Hepatocyte (in vitro differentiated cells): Measurements from ENCODE around the gene TMCC3. TPM values are rescaled to one million over a fixed set of nuclear protein-coding genes. Genes with fewer than 3 reads are reported as not detected.
A peak's percentile ranks its signal among the peaks of the same experiment; 100 is the strongest.
"Not testable (repeated sequence)": the region's sequence is repeated elsewhere in the genome, so short reads cannot be mapped to it uniquely, and the experiment has no call there.

Experiments
- DNase-seq: peaks from one replicate; pipeline ENCODE4 v3.0.0-alpha.2; 2016; ENCODE audit warnings: low spot score
- H2AFZ ChIP-seq: fragments of 200-600 bp; sonication (generic); 2 replicates; pipeline ENCODE4 v1.6.0; 2016; ENCODE audit warnings: antibody characterized with exemption, mild to moderate bottlenecking
- H3K27ac ChIP-seq: fragments of 200-600 bp; sonication (generic); 2 replicates; pipeline ENCODE4 v1.5.1; 2016; ENCODE audit warnings: mild to moderate bottlenecking
- H3K27me3 ChIP-seq: fragments of 200-600 bp; sonication (generic); 2 replicates; pipeline ENCODE4 v1.6.1; 2016
- H3K36me3 ChIP-seq: fragments of 200-600 bp; sonication (generic); replicated peaks from 2 replicates; pipeline ENCODE4 v1.5.1; 2016; ENCODE audit warnings: low read depth; ENCODE audit not compliant: insufficient read depth
- H3K4me1 ChIP-seq: fragments of 200-600 bp; sonication (generic); 2 replicates; pipeline ENCODE4 v1.5.1; 2016; ENCODE audit warnings: mild to moderate bottlenecking, moderate library complexity; ENCODE audit not compliant: insufficient read depth
- H3K4me2 ChIP-seq: fragments of 200-600 bp; sonication (generic); 2 replicates; pipeline ENCODE4 v1.6.0; 2016
- H3K4me3 ChIP-seq: fragments of 200-600 bp; sonication (generic); 2 replicates; pipeline ENCODE4 v1.5.1; 2016; ENCODE audit warnings: mild to moderate bottlenecking
- H3K79me2 ChIP-seq: fragments of 200-600 bp; sonication (generic); 2 replicates; pipeline ENCODE4 v1.6.0; 2017; ENCODE audit warnings: mild to moderate bottlenecking
- H3K9me2 ChIP-seq: fragments of 200-600 bp; sonication (generic); replicated peaks from 2 replicates; pipeline ENCODE4 v1.6.0; 2017; ENCODE audit warnings: mild to moderate bottlenecking; ENCODE audit not compliant: insufficient read depth
- H3K9me3 ChIP-seq: fragments of 200-600 bp; sonication (generic); 2 replicates; pipeline ENCODE4 v1.5.1; 2016; ENCODE audit warnings: low read depth, mild to moderate bottlenecking
- H4K20me1 ChIP-seq: fragments of 200-600 bp; sonication (generic); 2 replicates; pipeline ENCODE4 v1.6.0; 2016; ENCODE audit warnings: mild to moderate bottlenecking; ENCODE audit not compliant: insufficient read depth, poor library complexity, severe bottlenecking
- CTCF ChIP-seq: fragments of 200-600 bp; sonication (generic); IDR thresholded peaks from 2 replicates; pipeline ENCODE4 v1.5.1; 2016; ENCODE audit warnings: antibody characterized with exemption, mild to moderate bottlenecking; ENCODE audit not compliant: poor library complexity
- EZH2 ChIP-seq: fragments of 200-600 bp; sonication (generic); IDR thresholded peaks from 2 replicates; pipeline ENCODE4 v1.6.1; 2016; ENCODE audit warnings: antibody characterized with exemption, mild to moderate bottlenecking, borderline replicate concordance
- EZH2phosphoT487 ChIP-seq: fragments of 200-600 bp; sonication (generic); IDR thresholded peaks from one replicate; pipeline ENCODE4 v1.6.1; 2018; ENCODE audit warnings: antibody characterized with exemption, mild to moderate bottlenecking, low read depth, moderate library complexity; ENCODE audit not compliant: unreplicated experiment, severe bottlenecking
- WGBS: methylation state at CpG from one replicate; pipeline ENCODE4 v1.1.6; 2016; ENCODE audit warnings: low lambda C conversion rate; ENCODE audit errors: missing lambda C conversion rate; 5-methylcytosine and 5-hydroxymethylcytosine counted together
- polyA plus RNA-seq: library from polyadenylated mRNA; unstranded; fragments of >200 nt; fragmentation: Nextera tagmentation; extraction: Ambion mirVana; gene quantifications from 2 replicates; pipeline ENCODE4 v1.2.1, GENCODE V29; 2016
- total RNA-seq: library from RNA; depleted of rRNA; stranded (reverse); fragments of >200 nt; gene quantifications from 2 replicates; pipeline ENCODE4 v1.2.3, GENCODE V29; 2014

TMCC3 gene
- total and polyA plus RNA-seq, 2 experiments from 2014 or later: 4.0 to 7.8 TPM

DNA sequence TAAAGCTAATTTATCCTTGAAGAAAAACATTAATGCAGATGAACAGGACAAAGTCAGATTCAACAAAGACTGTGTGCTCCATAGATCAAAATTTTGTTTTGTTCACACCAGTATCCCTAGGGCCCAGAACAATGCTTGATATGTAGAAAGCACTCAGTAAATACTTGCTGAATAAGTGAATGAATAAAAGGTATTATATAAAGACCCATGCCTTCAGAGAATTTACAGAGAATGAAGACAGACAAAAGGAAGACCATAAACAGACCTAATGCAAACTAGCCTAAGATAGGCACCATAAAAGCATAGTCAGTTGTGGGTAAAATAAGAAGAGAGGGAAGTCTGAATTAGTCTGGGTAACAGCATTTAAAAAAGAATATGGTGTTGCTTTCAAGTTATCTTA, 47.3 kb upstream of the TMCC3 start:
- H3K27ac ChIP-seq: no peak overlapping the region
- no peak overlapping the region for H3K4me2 ChIP-seq
- TF ChIP-seq EZH2phosphoT487: no peak
- no peak for TF ChIP-seq CTCF
- TF ChIP-seq EZH2: no peak
- H3K27me3 ChIP-seq: no peaks in the 10 kb centered on the region
- no peaks in the 10 kb centered on the region for H3K9me3 ChIP-seq
- H3K4me1 ChIP-seq: no peaks in the 10 kb centered on the region
- no peak overlapping the region for H2AFZ ChIP-seq
- no peak for DNase-seq
- no peaks in the 10 kb centered on the region for H3K9me2 ChIP-seq
- H4K20me1 ChIP-seq: no peaks in the 10 kb centered on the region
- no peak overlapping the region for H3K4me3 ChIP-seq
- H3K79me2 ChIP-seq: no peaks in the 10 kb centered on the region
- no peaks in the 10 kb centered on the region for H3K36me3 ChIP-seq

- Histone ChIP-seq H3K79me2 (no peaks in the 10 kb centered on the region), H3K4me2 (no peak overlapping the region)
- WGBS: 95% methylated on average over 11 of the region's 11 CpGs
Observed at GRCh38 chr12:94694732-94695131, 44.4 kb upstream of the TMCC3 start.

DNA sequence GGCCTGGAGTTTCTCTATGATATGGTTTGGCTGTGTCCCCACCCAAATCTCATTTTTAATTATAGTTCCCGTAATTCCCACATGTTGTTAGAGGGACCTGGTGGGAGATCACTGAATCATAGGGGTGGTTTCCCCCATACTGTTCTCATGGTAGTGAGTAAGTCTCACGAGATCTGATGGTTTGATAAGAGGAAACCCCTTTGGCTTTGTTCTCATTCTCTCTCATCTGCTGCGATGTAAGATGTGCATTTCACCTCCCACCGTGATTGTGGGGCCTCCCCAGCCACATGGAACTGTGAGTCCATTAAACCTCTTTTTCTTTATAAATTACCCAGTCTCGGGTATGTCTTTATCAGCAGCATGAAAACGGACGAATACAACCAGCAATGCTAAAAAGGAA, 42.5 kb upstream of the TMCC3 start:
- not testable (repeated sequence) for H3K79me2 ChIP-seq
- WGBS: 82% methylated on average over 7 of the region's 7 CpGs

More at GRCh38 chr12:94694732-94695131, 44.4 kb upstream of the TMCC3 start:
- no peak for TF ChIP-seq EZH2
- no peak for TF ChIP-seq CTCF
- TF ChIP-seq EZH2phosphoT487: no peak
- H2AFZ ChIP-seq: no peak overlapping the region
- no peaks in the 10 kb centered on the region for H3K9me3 ChIP-seq
- H3K27ac ChIP-seq: no peak overlapping the region
- no peaks in the 10 kb centered on the region for H3K9me2 ChIP-seq
- DNase-seq: no peak
- no peak overlapping the region for H3K4me3 ChIP-seq
- H4K20me1 ChIP-seq: no peaks in the 10 kb centered on the region
- no peaks in the 10 kb centered on the region for H3K36me3 ChIP-seq
- H3K27me3 ChIP-seq: no peaks in the 10 kb centered on the region
- H3K4me1 ChIP-seq: peaks cover 6% of the 10 kb centered on the region

DNA sequence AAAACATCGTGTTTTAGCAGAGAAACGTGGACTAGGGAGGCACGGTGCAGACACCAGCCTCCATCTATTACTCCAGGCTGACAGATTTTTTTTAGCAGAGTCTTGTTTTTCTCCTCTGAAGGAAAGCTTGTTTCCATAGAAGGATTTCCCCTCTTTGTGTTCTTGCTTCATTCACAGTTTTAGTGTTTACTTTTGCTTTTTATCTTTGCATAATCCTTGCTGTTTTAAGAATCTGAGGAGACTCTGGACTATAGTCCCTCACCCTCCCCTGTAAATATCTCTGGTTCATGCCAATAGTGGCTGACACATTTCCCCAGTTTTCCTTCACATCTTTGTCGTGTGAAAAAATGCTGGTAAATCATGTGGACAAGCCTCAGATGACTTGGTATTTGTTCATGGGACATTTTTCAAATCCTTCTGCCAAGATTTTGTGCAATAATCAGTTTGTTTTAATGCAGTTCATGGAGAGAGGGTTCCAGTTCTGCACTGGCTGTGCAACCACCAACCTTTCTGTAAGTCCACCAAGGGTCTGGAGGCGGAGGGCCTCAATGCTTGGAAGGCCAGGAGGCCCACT, 39.9 kb upstream of the TMCC3 start:
- no peak overlapping the region for H3K4me3 ChIP-seq

More for the DNA sequence above, 42.5 kb upstream of the TMCC3 start:
- not testable (repeated sequence) for H3K27me3 ChIP-seq, H3K4me2 ChIP-seq, H4K20me1 ChIP-seq, H3K27ac ChIP-seq, H3K4me3 ChIP-seq, H3K4me1 ChIP-seq, H3K9me2 ChIP-seq, H2AFZ ChIP-seq, H3K9me3 ChIP-seq, DNase-seq, H3K36me3 ChIP-seq

More for the DNA sequence above, 39.9 kb upstream of the TMCC3 start:
- Histone ChIP-seq H3K36me3 (no peaks in the 10 kb centered on the region), H3K27ac (peak overlapping the region; percentile 31), H3K27me3 (no peaks in the 10 kb centered on the region), H3K9me3 (no peaks in the 10 kb centered on the region), H4K20me1 (no peaks in the 10 kb centered on the region), H3K4me2 (peak overlapping the region; percentile 61), H3K4me1 (peaks cover 6% of the 10 kb centered on the region), H3K9me2 (no peaks in the 10 kb centered on the region), H2AFZ (no peak overlapping the region), H3K79me2 (no peaks in the 10 kb centered on the region)
- 50% methylated on average over 5 of the region's 5 CpGs for WGBS
- no peak for TF ChIP-seq CTCF
- TF ChIP-seq EZH2: no peak
- TF ChIP-seq EZH2phosphoT487: no peak
- peak; percentile 32 for DNase-seq
